ENCODE results near the gene BCKDHB.

The BCKDHB gene

DNA sequence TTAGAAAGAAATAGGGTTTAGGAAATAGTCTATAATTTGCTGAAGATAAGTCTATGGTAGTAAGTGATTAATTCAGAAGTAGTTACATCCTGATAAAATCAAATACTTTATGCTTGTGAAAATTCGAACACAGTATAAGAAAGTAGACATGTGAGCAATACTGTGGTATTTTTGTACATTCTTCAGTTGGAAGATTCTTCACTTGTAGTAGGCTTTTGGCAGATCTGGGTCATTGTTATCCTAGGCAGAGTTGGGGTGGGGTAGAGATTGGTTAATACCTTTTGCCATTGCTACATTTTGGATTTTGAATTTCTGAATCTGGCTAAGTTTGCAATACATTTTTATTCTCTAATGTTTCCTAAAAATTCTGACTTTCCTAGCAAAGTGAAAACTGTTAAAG lies 197.5 kb downstream of the BCKDHB start:
- H3K4me3 ChIP-seq (ENCODE audit: control insufficient read depth in 1 of 7, extremely low read depth in 1 of 7, insufficient read depth in 4 of 7, low read depth in 2 of 7, low read length in 6 of 7) = no peak overlapping the region
- no peak overlapping the region for H3K27ac ChIP-seq (ENCODE audit: insufficient read depth in 1 of 2, low read depth in 1 of 2, low read length in 2 of 2, poor library complexity in 1 of 2, severe bottlenecking in 2 of 2)
- peaks cover 0 to 1% (median 0%) of the 10 kb centered on the region in 5 experiments for H3K9me3 ChIP-seq (ENCODE audit: control extremely low read depth in 1 of 5, control insufficient read depth in 4 of 5, insufficient read depth in 2 of 5, low read depth in 1 of 5, low read length in 4 of 5)
- POLR2A ChIA-PET = no interaction called here
- H3K4me1 ChIP-seq (ENCODE audit: control extremely low read depth in 1 of 4, control insufficient read depth in 4 of 4, insufficient read depth in 4 of 4, low read length in 3 of 4) = no peaks in the 10 kb centered on the region
- 100% methylated on average over 1 of the region's 1 CpG for WGBS (ENCODE audit: insufficient coverage)
- no peaks in the 10 kb centered on the region for H3K36me3 ChIP-seq (ENCODE audit: control insufficient read depth in 4 of 4, insufficient read depth in 4 of 4, low read length in 3 of 4)
- CTCF ChIA-PET = no interaction called here
- no peak for DNase-seq
- H3K27me3 ChIP-seq (replicated peaks in 2 of 5; ENCODE audit: control insufficient read depth in 4 of 5, insufficient read depth in 5 of 5, low read length in 4 of 5) = no peaks in the 10 kb centered on the region

- 96% methylated on average over 13 of the region's 13 CpGs for WGBS (ENCODE audit: insufficient coverage)
- POLR2A ChIA-PET = no interaction called here
These were observed 208.1 kb downstream of the BCKDHB start for GRCh38 chr6:80314531-80314930.

DNA sequence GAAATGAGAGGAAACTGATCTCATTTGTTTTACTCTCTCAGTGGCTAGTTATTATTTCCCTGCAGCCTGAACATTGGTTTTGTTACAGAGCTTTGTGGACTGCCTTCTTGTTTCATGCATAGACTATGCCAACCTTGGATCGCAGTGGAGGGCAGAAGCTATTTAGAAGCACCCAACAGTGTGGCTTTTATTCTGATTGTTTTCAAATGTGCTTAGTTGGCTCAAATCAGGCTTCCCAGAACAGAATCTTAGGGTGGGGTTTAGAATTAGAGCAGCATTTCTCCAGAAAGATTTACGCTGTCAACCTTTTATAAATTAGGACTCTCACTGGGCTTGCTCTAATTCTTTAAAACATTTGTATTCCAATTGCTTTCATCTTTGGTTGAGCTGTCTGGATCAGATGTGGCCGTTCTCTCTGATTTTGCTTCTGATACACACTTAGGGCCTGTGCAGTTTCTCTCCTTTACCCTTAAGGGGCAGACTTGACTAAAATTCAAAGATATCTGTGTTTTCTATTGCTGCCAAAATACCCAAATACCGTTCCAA lies 210.3 kb downstream of the BCKDHB start:
- CTCF ChIA-PET = no interaction called here
- Histone ChIP-seq H3K4me1 (ENCODE audit: control extremely low read depth in 1 of 4, control insufficient read depth in 4 of 4, insufficient read depth in 4 of 4, low read length in 3 of 4) (no peaks in the 10 kb centered on the region), H3K4me3 (ENCODE audit: control insufficient read depth in 1 of 7, extremely low read depth in 1 of 7, insufficient read depth in 4 of 7, low read depth in 2 of 7, low read length in 6 of 7) (no peak overlapping the region), H3K27me3 (replicated peaks in 2 of 5; ENCODE audit: control insufficient read depth in 4 of 5, insufficient read depth in 5 of 5, low read length in 4 of 5) (no peaks in the 10 kb centered on the region), H3K9me3 (ENCODE audit: control extremely low read depth in 1 of 5, control insufficient read depth in 4 of 5, insufficient read depth in 2 of 5, low read depth in 1 of 5, low read length in 4 of 5) (peaks cover 0 to 6% (median 0%) of the 10 kb centered on the region in 5 experiments), H3K27ac (ENCODE audit: insufficient read depth in 1 of 2, low read depth in 1 of 2, low read length in 2 of 2, poor library complexity in 1 of 2, severe bottlenecking in 2 of 2) (no peak overlapping the region), H3K36me3 (ENCODE audit: control insufficient read depth in 4 of 4, insufficient read depth in 4 of 4, low read length in 3 of 4) (no peaks in the 10 kb centered on the region)
- POLR2A ChIA-PET = no interaction called here
- DNase-seq = no peak
- whole genome bisulfite sequencing (ENCODE audit: insufficient coverage) = 93% methylated on average over 2 of the region's 4 CpGs

More at GRCh38 chr6:80314531-80314930, 208.1 kb downstream of the BCKDHB start:
- Histone ChIP-seq H3K36me3 (ENCODE audit: control insufficient read depth in 4 of 4, insufficient read depth in 4 of 4, low read length in 3 of 4) (no peaks in the 10 kb centered on the region), H3K27me3 (replicated peaks in 2 of 5; ENCODE audit: control insufficient read depth in 4 of 5, insufficient read depth in 5 of 5, low read length in 4 of 5) (no peaks in the 10 kb centered on the region), H3K4me3 (ENCODE audit: control insufficient read depth in 1 of 7, extremely low read depth in 1 of 7, insufficient read depth in 4 of 7, low read depth in 2 of 7, low read length in 6 of 7) (no peak overlapping the region), H3K9me3 (ENCODE audit: control extremely low read depth in 1 of 5, control insufficient read depth in 4 of 5, insufficient read depth in 2 of 5, low read depth in 1 of 5, low read length in 4 of 5) (peaks cover 0 to 8% (median 0%) of the 10 kb centered on the region in 5 experiments), H3K27ac (ENCODE audit: insufficient read depth in 1 of 2, low read depth in 1 of 2, low read length in 2 of 2, poor library complexity in 1 of 2, severe bottlenecking in 2 of 2) (no peak overlapping the region), H3K4me1 (ENCODE audit: control extremely low read depth in 1 of 4, control insufficient read depth in 4 of 4, insufficient read depth in 4 of 4, low read length in 3 of 4) (no peaks in the 10 kb centered on the region)
- CTCF ChIA-PET = no interaction called here
- DNase-seq = no peak

DNA sequence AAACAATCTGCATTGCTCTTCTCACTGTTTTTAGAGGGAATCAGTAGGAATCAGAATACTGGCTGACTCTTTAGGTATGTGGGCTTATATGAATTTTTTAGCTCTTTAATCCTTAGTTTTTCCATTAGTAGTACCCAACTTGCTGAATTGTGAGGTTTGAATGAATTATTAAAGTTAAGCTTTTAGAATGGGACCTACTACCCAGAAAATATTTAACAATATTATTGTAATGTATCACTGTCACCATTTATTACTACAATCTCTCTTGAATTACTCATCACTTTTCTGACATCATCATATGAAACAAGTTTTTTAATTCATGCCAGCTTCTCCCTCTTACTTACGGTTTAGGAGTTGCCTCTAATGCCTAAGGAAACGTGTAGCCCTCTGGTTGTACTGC lies 212.7 kb downstream of the BCKDHB start:
- 100% methylated on average over 2 of the region's 2 CpGs for WGBS (ENCODE audit: insufficient coverage)
- CTCF ChIA-PET = no interaction called here
- H3K27ac ChIP-seq (ENCODE audit: insufficient read depth in 1 of 2, low read depth in 1 of 2, low read length in 2 of 2, poor library complexity in 1 of 2, severe bottlenecking in 2 of 2) = no peak overlapping the region
- H3K4me3 ChIP-seq (ENCODE audit: control insufficient read depth in 1 of 7, extremely low read depth in 1 of 7, insufficient read depth in 4 of 7, low read depth in 2 of 7, low read length in 6 of 7) = no peak overlapping the region
- no peaks in the 10 kb centered on the region for H3K4me1 ChIP-seq (ENCODE audit: control extremely low read depth in 1 of 4, control insufficient read depth in 4 of 4, insufficient read depth in 4 of 4, low read length in 3 of 4)
- H3K36me3 ChIP-seq (ENCODE audit: control insufficient read depth in 4 of 4, insufficient read depth in 4 of 4, low read length in 3 of 4) = no peaks in the 10 kb centered on the region
- DNase-seq = no peak
- POLR2A ChIA-PET = no interaction called here
- H3K27me3 ChIP-seq (replicated peaks in 2 of 5; ENCODE audit: control insufficient read depth in 4 of 5, insufficient read depth in 5 of 5, low read length in 4 of 5) = no peaks in the 10 kb centered on the region
- peaks cover 0 to under 1% (median 0%) of the 10 kb centered on the region in 5 experiments for H3K9me3 ChIP-seq (ENCODE audit: control extremely low read depth in 1 of 5, control insufficient read depth in 4 of 5, insufficient read depth in 2 of 5, low read depth in 1 of 5, low read length in 4 of 5)

DNA sequence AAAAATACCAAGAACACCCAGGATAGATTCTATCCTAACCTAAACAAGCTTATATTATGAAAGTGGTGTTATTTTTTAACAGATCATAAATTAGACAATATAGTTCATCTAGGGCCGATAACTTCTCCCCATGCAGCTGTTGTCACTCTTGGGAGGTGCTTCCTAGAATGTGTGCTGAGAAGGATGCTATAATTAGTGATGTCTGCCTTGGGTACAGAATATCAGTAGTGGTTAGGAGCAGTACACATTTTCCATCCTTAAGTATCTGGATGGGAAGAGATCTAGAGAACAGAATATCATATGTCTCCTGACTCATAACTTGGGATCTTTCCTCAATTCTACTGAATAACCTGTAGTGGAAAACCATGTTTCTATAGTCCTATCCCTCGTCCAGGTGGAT lies 214.5 kb downstream of the BCKDHB start:
- POLR2A ChIA-PET = no interaction called here

DNA sequence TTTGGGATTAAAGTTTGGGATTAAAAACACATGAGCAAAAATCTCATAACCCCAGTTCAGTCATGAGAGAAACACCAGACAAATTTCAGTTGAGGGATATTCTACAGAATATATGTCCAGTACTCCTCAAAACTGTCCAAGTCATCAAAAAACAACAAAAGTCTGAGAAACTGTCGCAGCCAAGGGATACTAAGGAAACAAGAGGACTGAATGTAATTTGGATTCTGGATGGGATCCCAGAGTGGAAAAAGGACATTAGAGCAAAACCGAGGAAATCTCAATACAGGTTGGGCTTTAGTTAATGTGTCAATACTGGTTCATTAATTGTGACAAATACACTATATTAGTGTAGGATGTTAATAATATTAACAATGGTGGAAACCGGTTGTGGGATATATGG lies 219.3 kb downstream of the BCKDHB start:
- ChIA-PET CTCF (no interaction called here), POLR2A (no interaction called here)
- Histone ChIP-seq H3K4me3 (ENCODE audit: control insufficient read depth in 1 of 7, extremely low read depth in 1 of 7, insufficient read depth in 4 of 7, low read depth in 2 of 7, low read length in 6 of 7) (no peak overlapping the region), H3K27me3 (replicated peaks in 2 of 5; ENCODE audit: control insufficient read depth in 4 of 5, insufficient read depth in 5 of 5, low read length in 4 of 5) (no peaks in the 10 kb centered on the region), H3K36me3 (ENCODE audit: control insufficient read depth in 4 of 4, insufficient read depth in 4 of 4, low read length in 3 of 4) (no peaks in the 10 kb centered on the region), H3K27ac (ENCODE audit: insufficient read depth in 1 of 2, low read depth in 1 of 2, low read length in 2 of 2, poor library complexity in 1 of 2, severe bottlenecking in 2 of 2) (no peak overlapping the region), H3K4me1 (ENCODE audit: control extremely low read depth in 1 of 4, control insufficient read depth in 4 of 4, insufficient read depth in 4 of 4, low read length in 3 of 4) (no peaks in the 10 kb centered on the region), H3K9me3 (ENCODE audit: control extremely low read depth in 1 of 5, control insufficient read depth in 4 of 5, insufficient read depth in 2 of 5, low read depth in 1 of 5, low read length in 4 of 5) (no peaks in the 10 kb centered on the region)
- 100% methylated on average over 1 of the region's 3 CpGs for WGBS (ENCODE audit: insufficient coverage)
- no peak for DNase-seq

More for the DNA sequence above, 214.5 kb downstream of the BCKDHB start:
- H3K4me1 ChIP-seq (ENCODE audit: control extremely low read depth in 1 of 4, control insufficient read depth in 4 of 4, insufficient read depth in 4 of 4, low read length in 3 of 4) = no peaks in the 10 kb centered on the region
- DNase-seq = no peak
- WGBS (ENCODE audit: insufficient coverage) = 100% methylated on average over 1 of the region's 2 CpGs
- no peak overlapping the region for H3K4me3 ChIP-seq (ENCODE audit: control insufficient read depth in 1 of 7, extremely low read depth in 1 of 7, insufficient read depth in 4 of 7, low read depth in 2 of 7, low read length in 6 of 7)
- H3K27ac ChIP-seq (ENCODE audit: insufficient read depth in 1 of 2, low read depth in 1 of 2, low read length in 2 of 2, poor library complexity in 1 of 2, severe bottlenecking in 2 of 2) = no peak overlapping the region
- H3K9me3 ChIP-seq (ENCODE audit: control extremely low read depth in 1 of 5, control insufficient read depth in 4 of 5, insufficient read depth in 2 of 5, low read depth in 1 of 5, low read length in 4 of 5) = no peaks in the 10 kb centered on the region
- H3K27me3 ChIP-seq (replicated peaks in 2 of 5; ENCODE audit: control insufficient read depth in 4 of 5, insufficient read depth in 5 of 5, low read length in 4 of 5) = no peaks in the 10 kb centered on the region
- H3K36me3 ChIP-seq (ENCODE audit: control insufficient read depth in 4 of 4, insufficient read depth in 4 of 4, low read length in 3 of 4) = no peaks in the 10 kb centered on the region
- CTCF ChIA-PET = no interaction called here

DNA sequence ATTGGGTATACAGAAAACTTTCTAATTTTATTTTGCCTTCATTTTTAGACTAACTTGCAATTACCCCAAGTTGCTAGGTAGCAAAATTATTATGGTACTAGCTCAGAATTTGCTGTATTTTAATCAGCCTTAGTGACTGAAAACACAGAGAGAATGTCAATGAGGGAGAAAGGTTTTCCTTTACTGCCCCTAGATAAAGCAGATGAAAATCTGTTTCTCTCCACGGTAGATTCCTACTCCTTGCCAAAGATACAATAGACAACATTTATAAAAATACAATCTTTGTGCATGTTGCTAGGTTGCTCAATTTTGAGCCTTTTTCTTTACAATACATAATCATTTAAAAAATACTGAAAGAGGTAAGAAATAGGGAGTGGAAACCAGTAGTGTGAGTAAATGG lies 222.2 kb downstream of the BCKDHB start:
- WGBS (ENCODE audit: insufficient coverage) = no CpG with 5 or more reads among the region's 1 CpG
- no peaks in the 10 kb centered on the region for H3K4me1 ChIP-seq (ENCODE audit: control extremely low read depth in 1 of 4, control insufficient read depth in 4 of 4, insufficient read depth in 4 of 4, low read length in 3 of 4)
- H3K36me3 ChIP-seq (ENCODE audit: control insufficient read depth in 4 of 4, insufficient read depth in 4 of 4, low read length in 3 of 4) = no peaks in the 10 kb centered on the region
- ChIA-PET CTCF (no interaction called here), POLR2A (no interaction called here)
- H3K4me3 ChIP-seq (ENCODE audit: control insufficient read depth in 1 of 7, extremely low read depth in 1 of 7, insufficient read depth in 4 of 7, low read depth in 2 of 7, low read length in 6 of 7) = no peak overlapping the region
- H3K27ac ChIP-seq (ENCODE audit: insufficient read depth in 1 of 2, low read depth in 1 of 2, low read length in 2 of 2, poor library complexity in 1 of 2, severe bottlenecking in 2 of 2) = no peak overlapping the region
- DNase-seq = no peak
- no peaks in the 10 kb centered on the region for H3K9me3 ChIP-seq (ENCODE audit: control extremely low read depth in 1 of 5, control insufficient read depth in 4 of 5, insufficient read depth in 2 of 5, low read depth in 1 of 5, low read length in 4 of 5)
- H3K27me3 ChIP-seq (replicated peaks in 2 of 5; ENCODE audit: control insufficient read depth in 4 of 5, insufficient read depth in 5 of 5, low read length in 4 of 5) = no peaks in the 10 kb centered on the region
